H1 (cell line): Measurements from ENCODE around the gene FERMT2. TPM values are rescaled to one million over a fixed set of nuclear protein-coding genes. Genes with fewer than 3 reads are reported as not detected.

Experiments used
- CTCF ChIA-PET: fragments of 300-600 bp; sonication (Branson Sonifier 250); formaldehyde crosslinking; loops from one replicate; lab custom pipeline; 2021; ENCODE audit not compliant: partially characterized antibody; lab: Charles Lee
- POLR2A ChIA-PET: fragments of 300-600 bp; sonication (Branson Sonifier 250); formaldehyde crosslinking; loops from one replicate; lab custom pipeline; 2021; ENCODE audit warnings: inconsistent platforms; ENCODE audit not compliant: partially characterized antibody; lab: Charles Lee
- DNase-seq, 2 experiments: peaks; one replicate each; pipeline versions ENCODE4 v3.0.0 to v3.0.0-alpha.2; 2010 to 2022; ENCODE audit warnings: low spot score in 2 of 2, low read depth in 1 of 2, mixed read lengths in 1 of 2
- FAIRE-seq: peaks from 2 replicates; lab custom pipeline; 2011; peaks lifted over from hg19 to GRCh38; lab: Jason Lieb, UNC
- H2AFZ ChIP-seq: 2 replicates; pipeline ENCODE4 v1.8.1; 2012; ENCODE audit warnings: low read length, inconsistent platforms
- H2AK5ac ChIP-seq: 2 replicates; pipeline ENCODE4 v1.6.1; 2013; ENCODE audit warnings: low read depth, low read length
- H2BK120ac ChIP-seq: replicated peaks from 2 replicates; pipeline ENCODE3; 2013; ENCODE audit warnings: low read depth, low read length, inconsistent platforms
- H2BK12ac ChIP-seq: 2 replicates; pipeline ENCODE4 v1.6.1; 2013; ENCODE audit warnings: low read depth, low read length
- H2BK15ac ChIP-seq: 2 replicates; pipeline ENCODE4 v1.6.1; 2013; ENCODE audit warnings: low read length
- H2BK20ac ChIP-seq: 2 replicates; pipeline ENCODE4 v1.6.1; 2013; ENCODE audit warnings: low read length
- H2BK5ac ChIP-seq: 2 replicates; pipeline ENCODE4 v1.6.1; 2013; ENCODE audit warnings: low read depth, low read length
- H3K14ac ChIP-seq: 2 replicates; pipeline ENCODE4 v1.6.1; 2013; ENCODE audit warnings: inconsistent platforms; ENCODE audit not compliant: insufficient read length
- H3K18ac ChIP-seq: 2 replicates; pipeline ENCODE4 v1.6.1; 2013; ENCODE audit warnings: low read length; ENCODE audit errors: extremely low read depth
- H3K23ac ChIP-seq: 2 replicates; pipeline ENCODE4 v1.6.1; 2013; ENCODE audit warnings: inconsistent platforms; ENCODE audit not compliant: insufficient read length
- H3K23me2 ChIP-seq: 2 replicates; pipeline ENCODE4 v1.6.1; 2013; ENCODE audit warnings: low read depth, low read length
- H3K27ac ChIP-seq: 2 replicates; pipeline ENCODE4 v1.6.1; 2011; ENCODE audit warnings: low read depth, low read length, inconsistent platforms
- H3K27me3 ChIP-seq, 4 experiments: replicated peaks in 1 of 4; 1 replicate in 1 of 4; 2 replicates in 3 of 4; pipeline versions ENCODE4 v1.6.1 to v1.8.1; 2011 to 2013; ENCODE audit warnings: low read length in 3 of 4, mild to moderate bottlenecking in 3 of 4, inconsistent platforms in 2 of 4, mixed read lengths in 2 of 4, moderate library complexity in 1 of 4; ENCODE audit not compliant: control insufficient read depth in 3 of 4, insufficient read depth in 3 of 4; ENCODE audit errors: extremely low read depth in 1 of 4
- H3K36me3 ChIP-seq, 4 experiments: 2 replicates each; pipeline versions ENCODE4 v1.6.1 to v1.8.1; 2011 to 2013; ENCODE audit warnings: mild to moderate bottlenecking in 4 of 4, low read length in 3 of 4, moderate library complexity in 2 of 4, control low read depth in 1 of 4, inconsistent platforms in 1 of 4; ENCODE audit not compliant: insufficient read depth in 4 of 4, control insufficient read depth in 2 of 4
- H3K4ac ChIP-seq: replicated peaks from 2 replicates; pipeline ENCODE3; 2013; ENCODE audit warnings: low read length, low read depth, mixed read lengths, inconsistent platforms; ENCODE audit not compliant: insufficient read length
- H3K4me1 ChIP-seq, 4 experiments: replicated peaks in 1 of 4; 1 replicate in 1 of 4; 2 replicates in 3 of 4; pipeline versions ENCODE4 v1.6.1 to v1.8.1; 2011 to 2013; ENCODE audit warnings: low read length in 3 of 4, inconsistent platforms in 2 of 4, mixed read lengths in 1 of 4; ENCODE audit not compliant: insufficient read depth in 4 of 4, control insufficient read depth in 3 of 4
- H3K4me2 ChIP-seq, 2 experiments: 2 replicates each; pipeline versions ENCODE4 v1.6.1 to v1.8.1; 2011 to 2013; ENCODE audit warnings: low read depth in 2 of 2, low read length in 2 of 2, control low read depth in 1 of 2, inconsistent platforms in 1 of 2, mild to moderate bottlenecking in 1 of 2; ENCODE audit not compliant: insufficient read depth in 1 of 2
- H3K4me3 ChIP-seq, 4 experiments: fragments of 200-600, 300-600 bp in 1 of 4; sonication (generic), shearing (Covaris generic), sonication (Bioruptor Twin) in 1 of 4; 2 replicates each; pipeline versions ENCODE4 v1.5.1 to v1.8.1; 2011 to 2016; ENCODE audit warnings: low read length in 4 of 4, low read depth in 3 of 4, control low read depth in 2 of 4, inconsistent platforms in 2 of 4, mild to moderate bottlenecking in 2 of 4, mixed read lengths in 1 of 4, moderate library complexity in 1 of 4; ENCODE audit not compliant: insufficient read depth in 2 of 4; ENCODE audit errors: extremely low read depth in 1 of 4
- H3K56ac ChIP-seq: replicated peaks from 2 replicates; pipeline ENCODE3; 2013; ENCODE audit warnings: low read depth, mild to moderate bottlenecking, mixed read lengths, low read length, inconsistent platforms; ENCODE audit not compliant: insufficient read length
- H3K79me1 ChIP-seq: 2 replicates; pipeline ENCODE4 v1.6.1; 2013; ENCODE audit warnings: low read depth, low read length, control low read depth
- H3K79me2 ChIP-seq, 2 experiments: 2 replicates each; pipeline versions ENCODE4 v1.6.1 to v1.8.1; 2012 to 2013; ENCODE audit warnings: low read length in 2 of 2, mild to moderate bottlenecking in 2 of 2, inconsistent platforms in 1 of 2; ENCODE audit not compliant: insufficient read depth in 2 of 2, control insufficient read depth in 1 of 2
- H3K9ac ChIP-seq, 4 experiments: replicated peaks in 1 of 4; 1 replicate in 1 of 4; 2 replicates in 3 of 4; pipeline versions ENCODE4 v1.6.1 to v1.8.1; 2011 to 2013; ENCODE audit warnings: low read depth in 3 of 4, low read length in 3 of 4, control low read depth in 2 of 4, mild to moderate bottlenecking in 2 of 4, moderate library complexity in 2 of 4, inconsistent platforms in 1 of 4; ENCODE audit errors: extremely low read depth in 1 of 4
- H3K9me3 ChIP-seq, 2 experiments: 2 replicates each; pipeline versions ENCODE4 v1.6.1 to v1.8.1; 2012 to 2013; ENCODE audit warnings: mild to moderate bottlenecking in 2 of 2, moderate library complexity in 2 of 2, control low read depth in 1 of 2, inconsistent platforms in 1 of 2, low read depth in 1 of 2, low read length in 1 of 2, mixed read lengths in 1 of 2; ENCODE audit not compliant: insufficient read depth in 2 of 2
- H4K20me1 ChIP-seq, 2 experiments: replicated peaks in 1 of 2; 2 replicates each; pipeline versions ENCODE3 to v1.8.1; 2011 to 2013; ENCODE audit warnings: inconsistent platforms in 2 of 2, low read length in 2 of 2, mild to moderate bottlenecking in 1 of 2; ENCODE audit not compliant: insufficient read depth in 2 of 2, control insufficient read depth in 1 of 2
- H4K5ac ChIP-seq: 2 replicates; pipeline ENCODE4 v1.6.1; 2013; ENCODE audit warnings: low read length, low read depth, mixed read lengths, inconsistent platforms; ENCODE audit not compliant: insufficient read length
- H4K8ac ChIP-seq: 2 replicates; pipeline ENCODE4 v1.8.0; 2013; ENCODE audit warnings: mild to moderate bottlenecking, moderate library complexity, low read length, inconsistent platforms; ENCODE audit not compliant: insufficient read depth; ENCODE audit errors: extremely low read depth
- H4K91ac ChIP-seq: replicated peaks from 2 replicates; pipeline ENCODE3; 2013; ENCODE audit warnings: low read length, mixed read lengths, inconsistent platforms; ENCODE audit not compliant: insufficient read length
- ATF3 ChIP-seq: IDR thresholded peaks from 2 replicates; pipeline ENCODE4 v1.6.1; 2011; ENCODE audit warnings: low read depth, mild to moderate bottlenecking, low read length; ENCODE audit not compliant: insufficient read depth
- BACH1 ChIP-seq: IDR thresholded peaks from 2 replicates; pipeline ENCODE4 v1.6.1; 2012; ENCODE audit warnings: low read length, improper control_type of control experiment
- CBX5 ChIP-seq: fragments of 300-800, 300-1000 bp; sonication (generic); IDR thresholded peaks from 2 replicates; pipeline ENCODE4 v1.7.1; 2016; ENCODE audit warnings: antibody characterized with exemption, low read length, low read depth
- CTBP2 ChIP-seq: IDR thresholded peaks from 2 replicates; pipeline ENCODE4 v1.7.0; 2011; ENCODE audit warnings: borderline replicate concordance, mild to moderate bottlenecking, moderate library complexity, mixed read lengths, low read length; ENCODE audit not compliant: insufficient read depth, insufficient read length
- FOSL1 ChIP-seq: IDR thresholded peaks from 2 replicates; pipeline ENCODE4 v1.6.1; 2011; ENCODE audit warnings: mild to moderate bottlenecking, low read depth, low read length, moderate library complexity; ENCODE audit not compliant: insufficient read depth
- POLR2A ChIP-seq, 2 experiments: IDR thresholded peaks; 1 replicate in 1 of 2; 2 replicates in 1 of 2; pipeline ENCODE4 v1.6.1; 2011; ENCODE audit warnings: low read depth in 2 of 2, low read length in 2 of 2, mild to moderate bottlenecking in 2 of 2; ENCODE audit errors: control extremely low read depth in 1 of 2
- POLR2AphosphoS5 ChIP-seq: IDR thresholded peaks from 2 replicates; pipeline ENCODE4 v1.6.1; 2011; ENCODE audit warnings: low read depth, low read length
- RXRA ChIP-seq: IDR thresholded peaks from 2 replicates; pipeline ENCODE4 v1.6.1; 2011; ENCODE audit warnings: low read depth, mild to moderate bottlenecking, low read length, moderate library complexity; ENCODE audit not compliant: insufficient read depth
- SIN3A ChIP-seq, 2 experiments: IDR thresholded peaks in 1 of 2; conservative IDR thresholded peaks in 1 of 2; 2 replicates each; pipeline ENCODE4 v1.6.1; 2011 to 2012; ENCODE audit warnings: low read length in 2 of 2, improper control_type of control experiment in 1 of 2, low read depth in 1 of 2, mild to moderate bottlenecking in 1 of 2
- SP2 ChIP-seq: IDR thresholded peaks from 2 replicates; pipeline ENCODE4 v1.6.1; 2012; ENCODE audit warnings: mild to moderate bottlenecking, low read length, inconsistent platforms
- ZNF274 ChIP-seq: IDR thresholded peaks from 2 replicates; pipeline ENCODE4 v1.7.0; 2012; ENCODE audit warnings: low read length, borderline replicate concordance; ENCODE audit errors: extremely low read depth
- WGBS, 2 experiments: shearing (Covaris generic) in 1 of 2; methylation state at CpG; one replicate each; pipeline versions ENCODE4 v1.1.6 to v1.1.7; 2013 to 2015; ENCODE audit warnings: low lambda C conversion rate in 2 of 2, mixed read lengths in 2 of 2, inconsistent platforms in 1 of 2, low coverage in 1 of 2, missing lambda C conversion rate in 1 of 2; ENCODE audit not compliant: insufficient replicate concordance in 2 of 2, insufficient coverage in 1 of 2, insufficient read length in 1 of 2; ENCODE audit errors: extremely low coverage in 1 of 2, missing lambda C conversion rate in 1 of 2; 5-methylcytosine and 5-hydroxymethylcytosine counted together
- polyA plus RNA-seq, 7 experiments: library from polyadenylated mRNA; depleted of rRNA in 3 of 7; stranded (reverse) in 5 of 7; unstranded in 2 of 7; fragments of >200 nt in 5 of 7; fragments of 200-250 nt in 2 of 7; gene quantifications; 1 replicate in 5 of 7; 2 replicates in 1 of 7; 4 replicates in 1 of 7; pipeline versions ENCODE4 v1.2.1 to v1.2.3, GENCODE V29; 2011 to 2013; ENCODE audit warnings: missing spikeins in 2 of 7, mixed read lengths in 2 of 7
- total RNA-seq: library from RNA; stranded (reverse); fragmentation: NEBNext Ultra II Directional; extraction: Animal tissue kit (Norgen Biotek cat#: 25700); gene quantifications from 2 replicates; pipeline ENCODE4 v1.2.1, GENCODE V29; 2021

FERMT2 gene
- total and polyA plus RNA-seq, 2 of the 8 experiments (the other 6 are each of a cell fraction or from before 2014, with no cell fraction given): 53.3 to 142 TPM

DNA sequence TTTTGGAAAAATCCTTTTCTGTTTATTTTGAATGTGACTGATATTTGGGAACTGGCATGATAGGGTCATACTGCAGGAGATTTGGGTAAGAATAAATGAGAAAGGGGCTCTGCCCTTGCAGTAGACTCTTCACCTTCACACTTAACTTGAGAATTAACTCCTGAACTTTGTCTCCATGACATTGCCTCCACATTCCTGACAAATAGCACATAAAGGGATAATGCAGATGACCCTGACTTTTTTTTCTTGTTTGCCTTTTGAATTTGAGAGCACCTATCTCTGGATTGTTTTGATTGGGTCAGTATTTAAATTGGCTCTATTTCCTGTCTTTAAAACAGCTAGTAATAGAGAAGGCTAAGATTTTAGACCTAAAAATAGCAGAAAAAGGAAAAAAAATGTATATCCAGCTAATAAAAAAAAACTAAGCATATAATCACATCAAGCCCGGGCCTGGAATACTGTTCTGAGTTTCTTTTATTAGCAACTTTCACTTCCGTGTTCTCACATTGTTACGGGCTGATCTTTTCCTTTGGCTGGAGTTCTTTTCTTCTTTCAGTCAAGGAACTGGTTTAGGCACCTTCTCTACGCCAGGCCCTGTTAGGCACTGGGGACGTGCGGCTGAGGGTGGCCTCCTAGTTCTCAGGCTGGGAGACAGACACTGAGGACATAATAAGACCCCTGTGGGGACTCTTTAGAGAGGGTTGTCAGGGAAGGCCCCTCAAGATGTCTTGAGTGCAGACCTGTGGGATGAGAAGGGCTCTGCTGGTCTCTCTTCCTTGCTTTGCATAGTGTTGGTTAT is 106.4 kb downstream of the FERMT2 start:
- ChIA-PET CTCF (interaction anchor here (0.6 to 1.3 kb wide), 3 partner anchors 20 to 263 kb away, joined by 3 to 4 read pairs (median 4); no protein-coding TSS in a partner anchor), POLR2A (interaction anchor here (0.9 to 1.4 kb wide), 2 partner anchors 107 to 108 kb away, joined by 3 to 4 read pairs; partner anchors contain the start of gene FERMT2)
- H3K23ac ChIP-seq: no peak overlapping the region
- WGBS, 2 experiments: 48% methylated on average over 6 of the region's 6 CpGs; no CpG with 5 or more reads in 1 of the 2 experiments
- no peak overlapping the region for H2BK15ac ChIP-seq
- H2BK120ac ChIP-seq: no peak overlapping the region
- peak overlapping the region in 1 of 2 experiments; percentile 7; a peak in 2 of 4 replicates for H3K4me2 ChIP-seq
- no peak overlapping the region for H2AK5ac ChIP-seq
- H3K56ac ChIP-seq: no peak overlapping the region
- no peaks in the 10 kb centered on the region for H3K79me2 ChIP-seq
- no peak overlapping the region for H4K5ac ChIP-seq
- no peak overlapping the region for H4K91ac ChIP-seq
- no peaks in the 10 kb centered on the region for H4K20me1 ChIP-seq
- 0 out of 2 replicates have a peak overlapping the region, but pooled peaks have one; percentile 72 for H2BK12ac ChIP-seq
- H2AFZ ChIP-seq: peak overlapping the region; percentile 43; the same call in 1 of the 2 replicates
- H2BK20ac ChIP-seq: no peak overlapping the region
- no peak overlapping the region for H3K14ac ChIP-seq
- no peak overlapping the region for H3K4ac ChIP-seq
- no peaks in the 10 kb centered on the region for H3K9me3 ChIP-seq
- H3K27me3 ChIP-seq: no peaks in the 10 kb centered on the region
- no peaks in the 10 kb centered on the region for H3K79me1 ChIP-seq
- H4K8ac ChIP-seq: no peak overlapping the region
- H2BK5ac ChIP-seq: peak overlapping the region; percentile 30; the same call in 1 of the 2 replicates
- H3K36me3 ChIP-seq: no peaks in the 10 kb centered on the region
- H3K4me1 ChIP-seq: peaks cover 0 to 5% (median 3%) of the 10 kb centered on the region in 4 experiments; a peak in 3 of 7 replicates
- H3K18ac ChIP-seq: peak overlapping the region; percentile 17; the same call in 1 of the 2 replicates
- DNase-seq (no peak), FAIRE-seq (no peak)
- H3K27ac ChIP-seq: no peak overlapping the region
- H3K23me2 ChIP-seq: no peaks in the 10 kb centered on the region
- H3K4me3 ChIP-seq: no peak overlapping the region
- H3K9ac ChIP-seq: no peak overlapping the region
- TF ChIP-seq RXRA (no peak), POLR2A (IDR thresholded peaks at IDR 0.05; ENCODE audit: control extremely low read depth in 1 of 2, low read depth in 2 of 2, low read length in 2 of 2) (no peak), ZNF274 (no peak), SIN3A (conservative IDR thresholded peaks at IDR 0.05 in 1 of 2, IDR thresholded peaks at IDR 0.05 in 1 of 2; ENCODE audit: low read depth in 1 of 2, low read length in 2 of 2) (no peak), SP2 (no peak), CBX5 (no peak), POLR2AphosphoS5 (no peak), FOSL1 (no peak), BACH1 (no peak), ATF3 (no peak), CTBP2 (no peak)
